ENCODE data around the gene MEIS1. TPM values are rescaled to one million over a fixed set of nuclear protein-coding genes. Genes with fewer than 3 reads are reported as not detected.

The MEIS1 gene
- total RNA-seq, 2 experiments from 2014 or later = 5.4 to 7.3 TPM

DNA sequence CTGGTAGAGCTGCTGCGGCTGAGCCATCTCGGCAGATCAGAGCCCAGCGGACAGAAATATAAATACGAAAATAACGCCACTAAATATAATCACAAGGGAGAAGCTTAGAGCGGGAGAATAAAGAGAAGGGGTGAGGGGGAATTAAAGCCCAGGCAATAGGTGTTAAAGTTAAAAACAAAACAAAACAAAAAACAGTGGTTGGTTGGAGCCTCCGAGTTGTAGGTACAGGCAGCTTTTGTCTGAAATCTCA is 1.3 kb upstream of the MEIS1 start:
- Histone ChIP-seq H3K4me1 (ENCODE audit: insufficient read depth, low read length, poor library complexity, severe bottlenecking) (peaks cover 25% of the 10 kb centered on the region), H3K27ac (ENCODE audit: low read depth, low read length, poor library complexity, severe bottlenecking) (no peak overlapping the region), H3K9me3 (ENCODE audit: low read length) (no peaks in the 10 kb centered on the region), H3K4me3 (ENCODE audit: low read depth, low read length, poor library complexity, severe bottlenecking) (peak overlapping the region; percentile 77), H4K20me1 (ENCODE audit: insufficient read depth, low read length) (no peaks in the 10 kb centered on the region), H3K4me2 (ENCODE audit: low read length) (peak overlapping the region; percentile 93), H2AFZ (ENCODE audit: low read length) (peak overlapping the region; percentile 99; the same call in 1 of the 2 replicates), H3K79me2 (ENCODE audit: insufficient read depth, low read depth, low read length) (no peaks in the 10 kb centered on the region), H3K36me3 (ENCODE audit: insufficient read depth, low read length) (no peaks in the 10 kb centered on the region), H3K9me2 (ENCODE audit: insufficient read depth, low read length) (no peaks in the 10 kb centered on the region)
- BruUV-seq (replicated peaks) = no TSS peak
- intact Hi-C loops (cut with micrococcal nuclease; ENCODE audit: unreplicated experiment) = loop anchor here (5.0 to 10.0 kb wide), 4 partner anchors 131 to 1601 kb away; no protein-coding TSS in a partner anchor
- POLR2A ChIA-PET = interaction anchor here (1.3 kb wide), 1 partner anchor 35 kb away, joined by 3 read pairs; no protein-coding TSS in a partner anchor
- no peak for DNase-seq (ENCODE audit: low spot score)
- CTCF ChIA-PET (ENCODE audit: unreplicated experiment) = no interaction called here
- TF ChIP-seq EZH2phosphoT487 (IDR thresholded peaks at IDR 0.05; ENCODE audit: borderline replicate concordance, low read depth, low read length) = no peak
- TF ChIP-seq, protein P1, sequence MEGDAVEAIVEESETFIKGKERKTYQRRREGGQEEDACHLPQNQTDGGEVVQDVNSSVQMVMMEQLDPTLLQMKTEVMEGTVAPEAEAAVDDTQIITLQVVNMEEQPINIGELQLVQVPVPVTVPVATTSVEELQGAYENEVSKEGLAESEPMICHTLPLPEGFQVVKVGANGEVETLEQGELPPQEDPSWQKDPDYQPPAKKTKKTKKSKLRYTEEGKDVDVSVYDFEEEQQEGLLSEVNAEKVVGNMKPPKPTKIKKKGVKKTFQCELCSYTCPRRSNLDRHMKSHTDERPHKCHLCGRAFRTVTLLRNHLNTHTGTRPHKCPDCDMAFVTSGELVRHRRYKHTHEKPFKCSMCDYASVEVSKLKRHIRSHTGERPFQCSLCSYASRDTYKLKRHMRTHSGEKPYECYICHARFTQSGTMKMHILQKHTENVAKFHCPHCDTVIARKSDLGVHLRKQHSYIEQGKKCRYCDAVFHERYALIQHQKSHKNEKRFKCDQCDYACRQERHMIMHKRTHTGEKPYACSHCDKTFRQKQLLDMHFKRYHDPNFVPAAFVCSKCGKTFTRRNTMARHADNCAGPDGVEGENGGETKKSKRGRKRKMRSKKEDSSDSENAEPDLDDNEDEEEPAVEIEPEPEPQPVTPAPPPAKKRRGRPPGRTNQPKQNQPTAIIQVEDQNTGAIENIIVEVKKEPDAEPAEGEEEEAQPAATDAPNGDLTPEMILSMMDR (conservative IDR thresholded peaks at IDR 0.05; ENCODE audit: low read length) = no peak

DNA sequence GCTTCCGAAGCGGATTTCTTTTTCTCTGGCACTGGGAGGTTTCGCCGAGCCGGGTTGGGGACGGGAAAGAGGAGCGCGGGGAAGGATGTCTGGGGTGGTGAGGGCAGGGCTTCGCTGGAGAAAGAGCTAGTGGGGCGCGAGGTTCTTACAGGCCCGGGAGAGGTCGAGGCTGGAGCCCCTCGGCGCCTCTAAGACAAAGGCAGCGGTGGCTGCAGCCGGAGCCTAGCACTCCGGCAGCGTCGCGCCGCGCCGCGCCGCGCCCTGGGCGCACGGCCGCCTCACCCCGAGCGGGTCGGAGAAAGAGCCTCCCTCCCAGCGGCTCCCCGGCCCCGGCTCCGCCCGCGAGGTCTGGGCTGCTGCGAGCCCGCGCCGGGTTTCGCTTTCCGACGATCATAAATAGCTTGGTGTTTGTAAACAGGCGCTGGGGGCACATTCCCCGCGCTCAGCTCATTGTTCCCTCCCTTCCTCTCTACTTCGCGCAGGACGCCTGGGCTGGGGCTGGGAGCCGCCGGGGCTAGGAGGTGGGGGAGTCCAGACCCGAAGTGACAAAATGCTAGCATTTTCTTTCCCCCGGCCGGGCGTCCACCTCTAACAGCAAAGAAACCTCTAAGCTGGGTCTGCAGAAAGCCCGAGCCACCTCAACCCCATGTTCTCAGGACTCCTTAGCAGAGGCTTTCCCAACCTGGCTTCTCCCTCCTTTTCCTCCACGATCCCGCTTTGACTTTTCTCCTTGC is 813 bp upstream of the MEIS1 start:
- peak; percentile 72 for DNase-seq (ENCODE audit: low spot score)
- no TSS peak for BruUV-seq (replicated peaks)
- ChIA-PET CTCF (ENCODE audit: unreplicated experiment) (no interaction called here), POLR2A (interaction anchor here (0.5 to 1.3 kb wide), 2 partner anchors 34 to 1226 kb away, joined by 3 read pairs; no protein-coding TSS in a partner anchor)
- Histone ChIP-seq H3K4me1 (ENCODE audit: insufficient read depth, low read length, poor library complexity, severe bottlenecking) (peaks cover 25% of the 10 kb centered on the region), H3K4me3 (ENCODE audit: low read depth, low read length, poor library complexity, severe bottlenecking) (peak overlapping the region; percentile 77), H3K36me3 (ENCODE audit: insufficient read depth, low read length) (no peaks in the 10 kb centered on the region), H3K79me2 (ENCODE audit: insufficient read depth, low read depth, low read length) (no peaks in the 10 kb centered on the region), H4K20me1 (ENCODE audit: insufficient read depth, low read length) (no peaks in the 10 kb centered on the region), H2AFZ (ENCODE audit: low read length) (peak overlapping the region; percentile 99), H3K4me2 (ENCODE audit: low read length) (peak overlapping the region; percentile 93), H3K9me2 (ENCODE audit: insufficient read depth, low read length) (no peaks in the 10 kb centered on the region), H3K27ac (ENCODE audit: low read depth, low read length, poor library complexity, severe bottlenecking) (peak overlapping the region; percentile 60), H3K9me3 (ENCODE audit: low read length) (no peaks in the 10 kb centered on the region)
- intact Hi-C loops (cut with micrococcal nuclease; ENCODE audit: unreplicated experiment) = loop anchor here (2.0 to 10.0 kb wide), 5 partner anchors 131 to 1601 kb away; no protein-coding TSS in a partner anchor
- TF ChIP-seq, protein P1 (conservative IDR thresholded peaks at IDR 0.05; ENCODE audit: low read length) = no peak
- no peak for TF ChIP-seq EZH2phosphoT487 (IDR thresholded peaks at IDR 0.05; ENCODE audit: borderline replicate concordance, low read depth, low read length)

DNA sequence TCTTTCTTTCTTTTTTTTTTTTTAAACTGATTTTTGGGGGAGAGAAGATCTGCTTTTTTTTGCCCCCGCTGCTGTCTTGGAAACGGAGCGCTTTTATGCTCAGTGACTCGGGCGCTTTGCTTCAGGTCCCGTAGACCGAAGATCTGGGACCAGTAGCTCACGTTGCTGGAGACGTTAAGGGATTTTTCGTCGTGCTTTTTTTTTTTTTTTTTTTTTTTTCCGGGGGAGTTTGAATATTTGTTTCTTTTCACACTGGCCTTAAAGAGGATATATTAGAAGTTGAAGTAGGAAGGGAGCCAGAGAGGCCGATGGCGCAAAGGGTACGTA is 587 bp downstream of the MEIS1 start:
- CTCF ChIA-PET (ENCODE audit: unreplicated experiment) = no interaction called here
- H3K4me3 ChIP-seq (ENCODE audit: low read depth, low read length, poor library complexity, severe bottlenecking) = peak overlapping the region; percentile 77

More for the DNA sequence above, 587 bp downstream of the MEIS1 start:
- DNase-seq (ENCODE audit: low spot score) = no peak
- no peaks in the 10 kb centered on the region for H3K9me3 ChIP-seq (ENCODE audit: low read length)
- peak overlapping the region; percentile 99 for H2AFZ ChIP-seq (ENCODE audit: low read length)
- no peaks in the 10 kb centered on the region for H3K79me2 ChIP-seq (ENCODE audit: insufficient read depth, low read depth, low read length)
- BruUV-seq (replicated peaks) = no TSS peak
- H3K27ac ChIP-seq (ENCODE audit: low read depth, low read length, poor library complexity, severe bottlenecking) = peak overlapping the region; percentile 60
- intact Hi-C loops (cut with micrococcal nuclease; ENCODE audit: unreplicated experiment) = loop anchor here (2.0 to 10.0 kb wide), 4 partner anchors 129 to 1599 kb away; no protein-coding TSS in a partner anchor
- no peaks in the 10 kb centered on the region for H3K36me3 ChIP-seq (ENCODE audit: insufficient read depth, low read length)
- TF ChIP-seq, protein P1 (conservative IDR thresholded peaks at IDR 0.05; ENCODE audit: low read length) = 0 out of 2 replicates have a peak, but pooled peaks have one; percentile 22
- no peak for TF ChIP-seq EZH2phosphoT487 (IDR thresholded peaks at IDR 0.05; ENCODE audit: borderline replicate concordance, low read depth, low read length)
- H3K4me1 ChIP-seq (ENCODE audit: insufficient read depth, low read length, poor library complexity, severe bottlenecking) = peaks cover 25% of the 10 kb centered on the region
- no peaks in the 10 kb centered on the region for H4K20me1 ChIP-seq (ENCODE audit: insufficient read depth, low read length)
- POLR2A ChIA-PET = interaction anchor here (0.6 to 1.5 kb wide), 2 partner anchors 16 to 1198 kb away, joined by 3 to 5 read pairs; no protein-coding TSS in a partner anchor
- H3K9me2 ChIP-seq (ENCODE audit: insufficient read depth, low read length) = no peaks in the 10 kb centered on the region
- H3K4me2 ChIP-seq (ENCODE audit: low read length) = peak overlapping the region; percentile 93
